Neural cell (in vitro differentiated cells): ENCODE results near the gene PXDN. TPM values are rescaled to one million over a fixed set of nuclear protein-coding genes. Genes with fewer than 3 reads are reported as not detected.

Experiments used
- H2AFZ ChIP-seq: fragments of 200-600, 300-800 bp; sonication (generic), shearing (Covaris generic); 2 replicates; pipeline ENCODE4 v1.6.0; 2014; ENCODE audit warnings: low read depth, mild to moderate bottlenecking, antibody characterized with exemption, low read length, moderate library complexity
- H3F3A ChIP-seq: fragments of 200-600 bp; shearing (Covaris generic); 2 replicates; pipeline ENCODE4 v1.6.1; 2016; ENCODE audit warnings: mild to moderate bottlenecking, moderate library complexity, mixed read lengths, antibody characterized with exemption, low read length; ENCODE audit not compliant: insufficient read depth, poor library complexity, severe bottlenecking
- H3K27ac ChIP-seq: fragments of 200-600, 300-800 bp; sonication (generic), shearing (Covaris generic); 2 replicates; pipeline ENCODE4 v1.5.1; 2014; ENCODE audit warnings: mild to moderate bottlenecking, low read length, moderate library complexity
- H3K27me3 ChIP-seq: fragments of 300-800, 200-600 bp; sonication (generic), shearing (Covaris generic); 2 replicates; pipeline ENCODE4 v1.6.0; 2014; ENCODE audit warnings: mild to moderate bottlenecking, low read depth, low read length, moderate library complexity; ENCODE audit not compliant: insufficient read depth
- H3K36me3 ChIP-seq: fragments of 300-800, 200-600 bp; sonication (generic), shearing (Covaris generic); 2 replicates; pipeline ENCODE4 v1.5.1; 2014; ENCODE audit warnings: mild to moderate bottlenecking, antibody characterized with exemption, low read length, moderate library complexity; ENCODE audit not compliant: insufficient read depth
- H3K4me2 ChIP-seq: fragments of 300-800, 200-600 bp; sonication (generic), shearing (Covaris generic); 2 replicates; pipeline ENCODE4 v1.6.0; 2014; ENCODE audit warnings: mild to moderate bottlenecking, low read length
- H3K4me3 ChIP-seq: fragments of 300-800, 200-600 bp; sonication (generic), shearing (Covaris generic); 2 replicates; pipeline ENCODE4 v1.5.1; 2014; ENCODE audit warnings: mild to moderate bottlenecking, low read length, moderate library complexity
- H3K79me2 ChIP-seq: fragments of 200-600 bp; shearing (Covaris generic); replicated peaks from 2 replicates; pipeline ENCODE4 v1.6.0; 2014; ENCODE audit warnings: mild to moderate bottlenecking, low read length, moderate library complexity; ENCODE audit not compliant: insufficient read depth
- H3K9ac ChIP-seq: fragments of 300-800, 200-600 bp; sonication (generic), shearing (Covaris generic); 2 replicates; pipeline ENCODE4 v1.6.1; 2016; ENCODE audit warnings: mild to moderate bottlenecking, low read length, mixed read lengths
- H3K9me2 ChIP-seq: fragments of 200-600 bp; shearing (Covaris generic); 2 replicates; pipeline ENCODE4 v1.6.1; 2016; ENCODE audit warnings: mild to moderate bottlenecking, low read length, mixed read lengths; ENCODE audit not compliant: insufficient read depth
- H3K9me3 ChIP-seq: fragments of 200-600, 300-800 bp; sonication (generic), shearing (Covaris generic); 2 replicates; pipeline ENCODE4 v1.6.1; 2016; ENCODE audit warnings: mild to moderate bottlenecking, mixed run types, low read length, moderate library complexity, mixed read lengths
- H4K20me1 ChIP-seq: fragments of 200-600 bp; shearing (Covaris generic); 2 replicates; pipeline ENCODE4 v1.6.1; 2016; ENCODE audit warnings: mild to moderate bottlenecking, mixed run types; ENCODE audit not compliant: insufficient read depth
- EP300 ChIP-seq: fragments of 450-650 bp; conservative IDR thresholded peaks from 2 replicates; pipeline ENCODE4 v1.6.1; 2014; ENCODE audit warnings: antibody characterized with exemption, mild to moderate bottlenecking, moderate library complexity; ENCODE audit not compliant: poor library complexity, severe bottlenecking
- EZH2 ChIP-seq: fragments of 200-600, 300-800 bp; shearing (Covaris generic), sonication (generic); IDR thresholded peaks from 2 replicates; pipeline ENCODE4 v1.6.1; 2014; ENCODE audit warnings: antibody characterized with exemption, low read length, borderline replicate concordance, mild to moderate bottlenecking; ENCODE audit not compliant: insufficient read depth, poor library complexity, severe bottlenecking
- MXI1 ChIP-seq: fragments of 450-650 bp; conservative IDR thresholded peaks from 2 replicates; pipeline ENCODE4 v1.6.1; 2014; ENCODE audit warnings: antibody characterized with exemption, mild to moderate bottlenecking; ENCODE audit not compliant: poor library complexity, severe bottlenecking
- POLR2AphosphoS5 ChIP-seq: IDR thresholded peaks from 2 replicates; pipeline ENCODE4 v1.6.1; 2012
- RAD21 ChIP-seq: fragments of 450-650 bp; conservative IDR thresholded peaks from 2 replicates; pipeline ENCODE4 v1.6.1; 2014; ENCODE audit warnings: antibody characterized with exemption, mild to moderate bottlenecking, moderate library complexity
- SMC3 ChIP-seq: fragments of 450-650 bp; conservative IDR thresholded peaks from 2 replicates; pipeline ENCODE4 v1.6.1; 2014; ENCODE audit warnings: antibody characterized with exemption, mild to moderate bottlenecking, moderate library complexity; ENCODE audit not compliant: poor library complexity
- TAF1 ChIP-seq: IDR thresholded peaks from 2 replicates; pipeline ENCODE4 v1.6.1; 2012; ENCODE audit warnings: low read depth
- polyA plus RNA-seq: library from polyadenylated mRNA; depleted of rRNA; stranded (reverse); fragments of >200 nt; gene quantifications from 2 replicates; pipeline ENCODE4 v1.2.3, GENCODE V29; 2014
- TF ChIP-seq, protein P1 (sequence below): IDR thresholded peaks from 2 replicates; pipeline ENCODE4 v1.6.1; 2012; ENCODE audit warnings: borderline replicate concordance
- TF ChIP-seq, protein P2 (sequence below): fragments of 450-650 bp; IDR thresholded peaks from 2 replicates; pipeline ENCODE4 v1.5.1; 2014; ENCODE audit warnings: antibody characterized with exemption, mild to moderate bottlenecking, moderate library complexity; ENCODE audit not compliant: poor library complexity, severe bottlenecking

PXDN gene
- polyA plus RNA-seq, 1 donor from 2014 or later, result 181 TPM

DNA sequence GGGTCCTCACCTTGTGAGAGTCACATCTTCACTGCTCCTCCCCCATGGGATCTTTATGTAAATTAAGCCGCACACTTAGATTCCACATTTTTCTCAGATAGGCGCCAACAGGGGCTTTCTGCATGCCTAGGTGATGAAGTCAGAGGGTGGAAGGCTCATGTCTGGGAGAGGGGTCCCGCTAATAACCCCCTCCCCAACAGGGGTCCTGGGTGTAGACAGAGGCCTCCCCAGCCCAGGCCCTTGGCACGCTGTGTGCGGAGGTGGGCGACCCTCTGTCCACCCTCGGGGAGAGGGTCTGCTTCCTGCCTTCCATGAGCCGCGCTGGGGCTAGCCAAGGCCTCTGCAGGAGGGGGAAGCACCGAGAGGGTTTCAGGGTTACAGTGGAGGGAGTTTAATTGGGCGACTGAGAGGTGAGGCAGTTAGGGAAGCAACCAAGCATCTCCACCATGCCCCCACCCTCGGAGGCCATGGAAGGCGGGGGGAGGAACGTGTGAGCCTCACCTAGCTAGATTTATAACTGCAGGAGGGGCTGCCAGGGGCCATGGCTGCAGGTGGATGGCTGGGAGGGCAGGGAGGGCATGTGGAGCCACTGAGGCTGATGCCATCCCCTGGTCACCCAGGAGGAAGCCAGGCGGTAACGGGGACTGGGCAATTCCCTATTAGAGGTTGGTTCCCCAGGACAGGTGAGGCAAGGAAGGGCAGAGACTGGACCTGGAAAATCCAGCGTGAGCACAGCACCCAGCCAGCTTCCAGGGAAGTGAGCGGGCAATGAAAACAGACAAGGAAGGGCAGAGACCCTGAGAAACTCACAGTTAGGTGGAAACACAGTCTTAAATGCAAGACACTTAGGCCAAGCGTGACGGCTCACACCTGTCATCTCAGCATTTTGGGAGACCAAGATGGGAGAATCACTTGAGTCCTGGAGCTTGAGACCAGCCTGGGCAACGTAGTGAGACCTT, 7.7 kb upstream of the PXDN start:
- Histone ChIP-seq H3K9ac (no peak overlapping the region), H3K27me3 (no peaks in the 10 kb centered on the region), H2AFZ (no peak overlapping the region), H3K27ac (no peak overlapping the region), H3K4me3 (no peak overlapping the region), H3K9me3 (peaks cover 5% of the 10 kb centered on the region), H3F3A (no peaks in the 10 kb centered on the region), H4K20me1 (no peaks in the 10 kb centered on the region), H3K79me2 (no peaks in the 10 kb centered on the region), H3K4me2 (no peak overlapping the region), H3K9me2 (no peaks in the 10 kb centered on the region), H3K36me3 (no peaks in the 10 kb centered on the region)
- TF ChIP-seq, protein P1, sequence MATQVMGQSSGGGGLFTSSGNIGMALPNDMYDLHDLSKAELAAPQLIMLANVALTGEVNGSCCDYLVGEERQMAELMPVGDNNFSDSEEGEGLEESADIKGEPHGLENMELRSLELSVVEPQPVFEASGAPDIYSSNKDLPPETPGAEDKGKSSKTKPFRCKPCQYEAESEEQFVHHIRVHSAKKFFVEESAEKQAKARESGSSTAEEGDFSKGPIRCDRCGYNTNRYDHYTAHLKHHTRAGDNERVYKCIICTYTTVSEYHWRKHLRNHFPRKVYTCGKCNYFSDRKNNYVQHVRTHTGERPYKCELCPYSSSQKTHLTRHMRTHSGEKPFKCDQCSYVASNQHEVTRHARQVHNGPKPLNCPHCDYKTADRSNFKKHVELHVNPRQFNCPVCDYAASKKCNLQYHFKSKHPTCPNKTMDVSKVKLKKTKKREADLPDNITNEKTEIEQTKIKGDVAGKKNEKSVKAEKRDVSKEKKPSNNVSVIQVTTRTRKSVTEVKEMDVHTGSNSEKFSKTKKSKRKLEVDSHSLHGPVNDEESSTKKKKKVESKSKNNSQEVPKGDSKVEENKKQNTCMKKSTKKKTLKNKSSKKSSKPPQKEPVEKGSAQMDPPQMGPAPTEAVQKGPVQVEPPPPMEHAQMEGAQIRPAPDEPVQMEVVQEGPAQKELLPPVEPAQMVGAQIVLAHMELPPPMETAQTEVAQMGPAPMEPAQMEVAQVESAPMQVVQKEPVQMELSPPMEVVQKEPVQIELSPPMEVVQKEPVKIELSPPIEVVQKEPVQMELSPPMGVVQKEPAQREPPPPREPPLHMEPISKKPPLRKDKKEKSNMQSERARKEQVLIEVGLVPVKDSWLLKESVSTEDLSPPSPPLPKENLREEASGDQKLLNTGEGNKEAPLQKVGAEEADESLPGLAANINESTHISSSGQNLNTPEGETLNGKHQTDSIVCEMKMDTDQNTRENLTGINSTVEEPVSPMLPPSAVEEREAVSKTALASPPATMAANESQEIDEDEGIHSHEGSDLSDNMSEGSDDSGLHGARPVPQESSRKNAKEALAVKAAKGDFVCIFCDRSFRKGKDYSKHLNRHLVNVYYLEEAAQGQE, result no peak
- no peak for TF ChIP-seq EP300
- TF ChIP-seq EZH2, result no peak
- no peak for TF ChIP-seq MXI1
- TF ChIP-seq POLR2AphosphoS5, result no peak
- TF ChIP-seq TAF1, result no peak
- TF ChIP-seq, protein P2, sequence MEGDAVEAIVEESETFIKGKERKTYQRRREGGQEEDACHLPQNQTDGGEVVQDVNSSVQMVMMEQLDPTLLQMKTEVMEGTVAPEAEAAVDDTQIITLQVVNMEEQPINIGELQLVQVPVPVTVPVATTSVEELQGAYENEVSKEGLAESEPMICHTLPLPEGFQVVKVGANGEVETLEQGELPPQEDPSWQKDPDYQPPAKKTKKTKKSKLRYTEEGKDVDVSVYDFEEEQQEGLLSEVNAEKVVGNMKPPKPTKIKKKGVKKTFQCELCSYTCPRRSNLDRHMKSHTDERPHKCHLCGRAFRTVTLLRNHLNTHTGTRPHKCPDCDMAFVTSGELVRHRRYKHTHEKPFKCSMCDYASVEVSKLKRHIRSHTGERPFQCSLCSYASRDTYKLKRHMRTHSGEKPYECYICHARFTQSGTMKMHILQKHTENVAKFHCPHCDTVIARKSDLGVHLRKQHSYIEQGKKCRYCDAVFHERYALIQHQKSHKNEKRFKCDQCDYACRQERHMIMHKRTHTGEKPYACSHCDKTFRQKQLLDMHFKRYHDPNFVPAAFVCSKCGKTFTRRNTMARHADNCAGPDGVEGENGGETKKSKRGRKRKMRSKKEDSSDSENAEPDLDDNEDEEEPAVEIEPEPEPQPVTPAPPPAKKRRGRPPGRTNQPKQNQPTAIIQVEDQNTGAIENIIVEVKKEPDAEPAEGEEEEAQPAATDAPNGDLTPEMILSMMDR, result no peak
- no peak for TF ChIP-seq SMC3

DNA sequence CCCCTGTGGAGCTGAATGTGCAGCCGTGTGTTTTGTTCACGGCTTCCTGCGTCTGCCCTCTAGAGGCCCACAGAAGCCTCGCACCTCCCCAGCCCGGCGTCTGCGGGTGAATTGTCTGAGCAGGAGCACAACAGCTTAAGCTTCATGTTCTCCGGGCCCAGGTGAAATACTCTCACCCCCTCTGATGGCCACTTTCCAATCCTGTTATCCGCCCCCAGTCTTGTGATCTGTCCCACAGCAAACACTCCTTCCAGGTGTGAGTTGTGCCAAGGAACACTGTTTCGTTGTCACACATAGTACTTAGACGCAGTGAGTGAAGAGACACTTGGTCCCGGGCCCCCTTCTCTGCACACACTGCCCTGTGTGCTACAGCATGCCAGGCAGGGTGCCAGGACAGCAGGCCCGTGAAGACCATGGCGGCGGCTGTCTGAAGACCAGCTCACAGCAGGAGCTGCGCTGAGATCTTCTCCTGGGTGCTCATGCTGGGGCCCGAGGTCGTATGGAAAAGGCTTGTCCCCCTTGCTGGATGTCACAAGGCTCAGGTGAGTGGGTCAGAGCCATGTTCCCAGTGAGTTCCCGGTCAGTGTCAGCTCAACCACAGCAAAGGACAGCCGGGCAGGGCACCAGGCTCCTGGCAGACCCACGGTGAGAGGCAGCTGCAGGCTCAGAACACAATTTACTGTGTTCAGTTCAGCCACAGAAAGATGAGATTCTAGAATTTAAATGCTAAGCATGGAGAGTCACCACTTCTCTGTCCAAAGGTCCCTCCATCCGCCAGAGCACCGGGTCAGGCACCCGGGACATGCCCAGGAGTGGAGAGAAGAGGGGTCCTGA, 6.8 kb upstream of the PXDN start:
- TF ChIP-seq, protein P2, result peak; percentile 82
- TF ChIP-seq, protein P1, result no peak
- TF ChIP-seq POLR2AphosphoS5, result no peak
- peak; percentile 61 for TF ChIP-seq SMC3
- TF ChIP-seq RAD21, result peak; percentile 71
- Histone ChIP-seq H3K79me2 (no peaks in the 10 kb centered on the region), H3K9ac (no peak overlapping the region), H2AFZ (no peak overlapping the region), H3K4me2 (no peak overlapping the region), H3K9me2 (no peaks in the 10 kb centered on the region), H3K9me3 (peaks cover 5% of the 10 kb centered on the region), H3F3A (no peaks in the 10 kb centered on the region), H3K27me3 (no peaks in the 10 kb centered on the region), H4K20me1 (no peaks in the 10 kb centered on the region), H3K27ac (no peak overlapping the region), H3K36me3 (no peaks in the 10 kb centered on the region), H3K4me3 (no peak overlapping the region)
